Fibroblast of the aortic adventitia (primary cell): Measurements from ENCODE around the gene CCN6. TPM values are rescaled to one million over a fixed set of nuclear protein-coding genes. Genes with fewer than 3 reads are reported as not detected.

Experiments
- DNase-seq: peaks from one replicate; pipeline ENCODE4 v3.0.0-alpha.2; 2010; ENCODE audit warnings: low read depth
- H3K4me3 ChIP-seq: 2 replicates; pipeline ENCODE4 v1.5.1; 2011; ENCODE audit warnings: low read depth, mild to moderate bottlenecking, control low read depth, low read length, moderate library complexity
- CTCF ChIP-seq: IDR thresholded peaks from 2 replicates; pipeline ENCODE4 v1.5.1; 2011; ENCODE audit warnings: mild to moderate bottlenecking, low read length, control low read depth, inconsistent platforms; ENCODE audit not compliant: insufficient read depth
- total RNA-seq: library from RNA; depleted of rRNA; stranded (reverse); fragments of >200 nt; gene quantifications from 2 replicates; pipeline ENCODE4 v1.2.3, GENCODE V29; 2012; ENCODE audit warnings: low replicate concordance

Gene CCN6
- total RNA-seq, 1 donor = not detected

DNA sequence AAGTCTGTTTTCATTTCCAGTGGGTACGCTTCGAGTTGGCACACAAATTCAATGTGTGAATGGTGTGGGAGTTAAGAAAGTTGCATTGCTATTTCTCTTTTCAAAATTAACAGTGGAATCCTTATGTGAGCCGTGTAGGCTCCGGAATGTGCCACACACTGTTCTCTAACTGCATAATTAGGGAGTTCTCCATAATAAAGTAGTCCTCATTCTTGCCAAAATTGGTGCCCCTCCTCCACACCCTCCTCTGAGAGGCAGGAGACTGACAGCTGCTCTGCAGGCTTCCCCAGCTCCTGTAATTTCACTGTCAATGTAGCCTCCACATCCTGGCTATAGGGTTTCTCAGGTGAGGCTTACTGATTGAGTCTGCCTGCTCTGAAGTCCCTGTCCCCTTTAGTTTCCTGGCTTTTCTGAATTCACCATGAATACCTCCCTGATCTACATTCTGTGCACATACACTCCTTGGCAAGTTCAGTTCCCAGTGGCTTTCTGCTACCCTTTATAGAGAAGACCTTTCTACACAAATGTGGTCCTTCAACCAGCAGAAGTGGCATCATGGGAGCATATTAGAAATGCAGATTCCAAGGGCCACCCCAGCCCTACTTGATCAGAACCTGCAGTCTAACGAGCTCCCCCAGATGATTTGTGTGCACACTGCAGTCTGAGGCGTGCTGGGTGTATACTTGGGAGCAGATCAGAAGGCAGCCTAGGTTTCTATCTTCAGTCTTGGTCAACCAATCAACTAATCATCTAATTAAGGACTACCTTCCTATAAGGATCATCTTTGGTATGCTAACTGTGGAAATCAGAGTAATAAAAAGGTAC lies 19.9 kb upstream of the CCN6 start:
- DNase-seq = no peak
- H3K4me3 ChIP-seq = no peak overlapping the region
- TF ChIP-seq CTCF = no peak

DNA sequence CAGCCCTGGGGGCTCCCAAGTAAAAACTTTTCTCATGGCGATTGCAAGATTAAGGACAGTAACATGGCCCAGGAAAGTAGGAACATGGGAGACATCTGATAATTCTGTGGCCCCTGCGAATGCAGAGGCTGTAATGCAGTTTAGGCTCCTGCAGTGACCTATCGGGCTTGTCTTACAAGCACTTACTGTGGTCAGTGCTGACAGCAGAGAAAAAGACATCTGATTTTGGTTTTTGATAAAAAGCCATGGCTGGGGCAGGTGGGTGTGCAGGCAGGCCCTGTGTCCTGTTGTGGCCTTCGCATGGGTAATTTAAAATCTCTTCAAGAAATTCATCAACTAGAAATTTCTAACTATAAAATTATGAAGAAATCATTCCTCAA lies 19.3 kb upstream of the CCN6 start:
- no peak overlapping the region for H3K4me3 ChIP-seq
- DNase-seq = no peak
- TF ChIP-seq CTCF = no peak

DNA sequence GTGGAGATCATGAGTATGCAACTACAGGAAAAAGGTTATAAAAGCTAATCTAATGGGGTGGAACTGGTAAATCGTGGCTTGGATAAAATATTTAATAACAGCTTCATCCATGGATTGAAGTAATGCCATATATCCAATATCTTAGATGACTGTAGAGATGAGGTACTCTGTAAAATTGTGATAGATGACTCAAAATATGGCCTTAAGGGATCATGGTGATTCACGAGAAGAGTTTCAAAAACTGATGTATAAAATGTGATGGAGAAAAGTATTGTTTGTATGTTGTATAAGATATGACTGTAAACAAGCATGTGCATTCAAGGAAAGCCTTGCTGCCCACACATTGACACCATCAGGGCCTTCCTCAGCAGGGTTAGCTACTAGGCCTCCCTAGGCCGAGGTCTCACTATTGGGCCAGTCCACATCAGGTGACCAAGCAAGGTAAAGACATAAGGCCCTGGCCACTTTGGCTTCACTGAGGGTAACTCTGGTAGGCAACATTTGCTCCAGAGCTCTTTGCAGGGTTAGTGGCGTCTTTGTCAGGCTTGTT lies 17.7 kb upstream of the CCN6 start:
- H3K4me3 ChIP-seq = no peak overlapping the region
- no peak for TF ChIP-seq CTCF
- no peak for DNase-seq

DNA sequence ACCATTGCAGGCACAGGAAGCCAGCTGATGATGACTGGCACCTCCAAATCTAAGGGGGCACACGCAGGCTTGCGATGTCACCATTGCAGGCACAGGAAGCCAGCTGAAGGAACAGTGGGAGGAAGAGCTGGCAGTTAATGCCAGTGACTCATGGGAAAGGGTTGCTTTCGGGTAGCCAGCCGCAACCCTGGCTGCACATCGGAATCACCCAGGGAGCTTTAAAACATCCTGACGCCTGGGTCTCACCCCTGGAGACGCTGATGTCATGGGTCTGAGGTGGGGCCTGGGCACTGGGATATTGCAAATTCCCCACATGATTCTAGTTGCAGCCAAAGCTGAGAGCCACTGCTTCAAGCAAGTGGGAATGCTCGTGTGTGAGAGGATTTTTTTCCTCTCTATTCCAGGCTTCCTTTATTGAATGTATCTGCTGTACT lies 16.1 kb upstream of the CCN6 start:
- no peak overlapping the region for H3K4me3 ChIP-seq
- peak; percentile 97 for DNase-seq
- TF ChIP-seq CTCF = no peak

GRCh38 chr6:112038268-112038667 lies 15.6 kb upstream of the CCN6 start:
- TF ChIP-seq CTCF = no peak
- DNase-seq = no peak
- no peak overlapping the region for H3K4me3 ChIP-seq

GRCh38 chr6:112038756-112039430 lies 15.0 kb upstream of the CCN6 start:
- H3K4me3 ChIP-seq = no peak overlapping the region
- no peak for TF ChIP-seq CTCF
- peak; percentile 25 for DNase-seq
